VCaP (cell line): ENCODE results near the gene KRTAP9-1.

ENCODE experiments used
- H3K27ac ChIP-seq: fragments of 450-650 bp; 2 replicates; pipeline ENCODE4 v1.5.1; 2017
- TF ChIP-seq, protein P1 (sequence below): fragments of 450-650 bp; conservative IDR thresholded peaks from 2 replicates; pipeline ENCODE4 v1.5.1; 2017; ENCODE audit warnings: mild to moderate bottlenecking, moderate library complexity

Gene KRTAP9-1

DNA sequence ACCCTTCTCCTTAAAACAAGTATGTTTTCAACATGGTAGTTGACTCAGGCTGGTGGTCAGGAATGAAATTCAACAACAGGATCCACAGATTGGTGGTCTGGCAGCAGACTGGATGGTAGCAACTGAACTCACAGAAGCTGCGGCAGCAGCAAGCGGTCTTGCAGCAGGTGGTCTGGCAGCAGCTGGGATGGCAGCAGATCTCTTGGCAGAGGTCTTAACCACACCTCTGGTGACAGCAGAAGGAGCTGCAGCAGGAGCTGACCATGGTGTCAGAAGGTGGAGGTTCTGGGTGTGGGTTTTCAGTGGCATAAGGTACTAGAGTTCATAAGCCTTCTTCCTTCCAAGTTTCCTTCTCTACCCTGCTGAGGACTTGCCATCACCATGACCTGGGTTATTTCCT lies 2.8 kb upstream of the KRTAP9-1 start:
- TF ChIP-seq, protein P1, sequence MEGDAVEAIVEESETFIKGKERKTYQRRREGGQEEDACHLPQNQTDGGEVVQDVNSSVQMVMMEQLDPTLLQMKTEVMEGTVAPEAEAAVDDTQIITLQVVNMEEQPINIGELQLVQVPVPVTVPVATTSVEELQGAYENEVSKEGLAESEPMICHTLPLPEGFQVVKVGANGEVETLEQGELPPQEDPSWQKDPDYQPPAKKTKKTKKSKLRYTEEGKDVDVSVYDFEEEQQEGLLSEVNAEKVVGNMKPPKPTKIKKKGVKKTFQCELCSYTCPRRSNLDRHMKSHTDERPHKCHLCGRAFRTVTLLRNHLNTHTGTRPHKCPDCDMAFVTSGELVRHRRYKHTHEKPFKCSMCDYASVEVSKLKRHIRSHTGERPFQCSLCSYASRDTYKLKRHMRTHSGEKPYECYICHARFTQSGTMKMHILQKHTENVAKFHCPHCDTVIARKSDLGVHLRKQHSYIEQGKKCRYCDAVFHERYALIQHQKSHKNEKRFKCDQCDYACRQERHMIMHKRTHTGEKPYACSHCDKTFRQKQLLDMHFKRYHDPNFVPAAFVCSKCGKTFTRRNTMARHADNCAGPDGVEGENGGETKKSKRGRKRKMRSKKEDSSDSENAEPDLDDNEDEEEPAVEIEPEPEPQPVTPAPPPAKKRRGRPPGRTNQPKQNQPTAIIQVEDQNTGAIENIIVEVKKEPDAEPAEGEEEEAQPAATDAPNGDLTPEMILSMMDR, result no peak
- H3K27ac ChIP-seq, result no peak overlapping the region

DNA sequence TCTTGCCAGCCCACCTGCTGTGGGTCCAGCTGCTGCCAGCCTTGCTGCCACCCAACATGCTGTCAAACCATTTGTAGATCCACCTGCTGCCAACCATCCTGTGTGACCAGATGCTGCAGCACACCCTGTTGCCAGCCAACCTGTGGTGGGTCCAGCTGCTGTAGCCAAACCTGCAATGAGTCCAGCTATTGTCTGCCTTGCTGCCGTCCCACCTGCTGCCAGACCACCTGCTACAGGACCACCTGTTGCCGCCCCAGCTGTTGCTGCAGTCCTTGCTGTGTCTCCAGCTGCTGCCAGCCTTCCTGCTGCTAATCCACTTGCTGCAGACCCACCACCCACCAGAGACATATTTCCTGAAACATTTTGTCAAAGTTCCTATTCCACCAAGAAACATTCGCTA lies 641 bp downstream of the KRTAP9-1 start:
- TF ChIP-seq, protein P1, result no peak
- H3K27ac ChIP-seq, result no peak overlapping the region

DNA sequence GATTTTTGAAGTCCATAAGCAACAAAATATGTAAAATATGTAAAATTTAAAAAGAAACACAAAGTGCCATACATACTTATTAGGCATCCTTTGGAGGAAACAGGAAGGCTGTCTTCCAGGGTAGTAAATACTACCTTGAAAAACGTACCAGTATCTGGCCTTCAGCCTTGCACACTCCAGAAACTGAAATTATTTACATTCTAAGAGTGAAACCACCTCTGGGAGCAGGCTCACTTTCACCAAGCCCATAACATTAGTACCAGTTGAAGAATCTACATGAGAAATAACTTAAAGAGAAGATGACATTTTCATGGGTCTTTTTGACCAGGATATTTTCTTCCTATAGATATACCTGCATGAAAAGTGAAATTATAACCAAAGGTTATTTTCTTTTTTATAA lies 6.4 kb downstream of the KRTAP9-1 start:
- TF ChIP-seq, protein P1, result no peak

DNA sequence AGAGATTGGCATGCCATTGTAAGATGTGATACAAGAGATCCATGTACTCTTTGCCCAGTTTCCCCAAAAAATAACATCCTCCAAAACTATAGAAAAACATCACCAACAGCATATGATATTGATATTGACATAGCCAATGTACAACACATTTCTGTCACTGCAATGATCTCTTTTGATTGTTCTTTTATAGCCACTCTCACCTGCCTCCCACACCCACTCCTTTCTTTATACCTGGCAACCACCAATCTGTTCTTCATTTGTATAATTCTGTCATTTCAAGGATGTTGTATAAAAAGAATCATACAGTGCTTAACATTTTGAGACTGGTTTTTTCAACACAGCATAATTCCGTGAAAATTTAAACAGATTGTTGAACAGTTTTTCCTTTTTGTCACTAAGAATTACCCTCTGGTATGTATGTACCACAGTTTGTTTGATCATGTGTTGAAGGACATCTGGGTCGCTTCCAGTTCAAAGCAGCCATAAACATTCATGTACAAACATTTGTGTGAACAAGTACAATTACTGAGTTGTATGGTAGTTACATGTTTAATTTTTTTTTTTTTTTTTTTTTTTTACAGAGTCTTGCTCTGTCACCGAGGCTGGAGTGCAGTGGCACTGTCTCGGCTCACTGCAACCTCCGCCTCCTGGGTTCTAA lies 9.9 kb downstream of the KRTAP9-1 start:
- TF ChIP-seq, protein P1, result no peak
- H3K27ac ChIP-seq, result no peak overlapping the region

More for the DNA sequence above, 6.4 kb downstream of the KRTAP9-1 start:
- no peak overlapping the region for H3K27ac ChIP-seq

DNA sequence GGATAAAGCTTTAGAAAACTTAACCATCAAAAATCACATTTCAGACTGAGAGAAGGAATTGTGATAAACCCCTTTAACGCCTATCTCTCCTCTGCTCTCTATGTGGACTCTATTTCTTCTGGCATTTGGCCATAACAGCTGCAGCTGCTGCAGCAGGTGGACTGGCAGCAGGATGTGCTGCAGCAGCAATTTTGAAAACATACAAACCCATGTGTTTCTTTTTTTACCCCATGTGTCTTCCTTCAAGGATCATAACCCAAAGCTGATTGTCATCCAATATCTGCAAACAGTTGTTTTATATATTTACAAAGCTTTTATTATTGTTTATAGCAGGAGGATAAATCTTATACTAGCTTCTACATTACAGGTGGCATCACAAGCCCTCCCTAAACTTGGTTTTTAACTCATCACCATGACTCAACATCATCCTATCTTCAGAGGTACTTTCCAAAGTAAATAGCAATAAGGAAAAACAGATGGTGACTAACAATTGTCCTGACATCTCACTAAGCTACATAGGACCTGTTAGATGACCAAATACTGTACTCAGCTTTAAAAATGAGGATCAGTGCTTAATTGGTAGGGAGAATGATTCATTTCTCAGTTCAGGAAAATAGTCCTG lies 22.3 kb downstream of the KRTAP9-1 start:
- TF ChIP-seq, protein P1, result no peak
- H3K27ac ChIP-seq, result no peak overlapping the region

DNA sequence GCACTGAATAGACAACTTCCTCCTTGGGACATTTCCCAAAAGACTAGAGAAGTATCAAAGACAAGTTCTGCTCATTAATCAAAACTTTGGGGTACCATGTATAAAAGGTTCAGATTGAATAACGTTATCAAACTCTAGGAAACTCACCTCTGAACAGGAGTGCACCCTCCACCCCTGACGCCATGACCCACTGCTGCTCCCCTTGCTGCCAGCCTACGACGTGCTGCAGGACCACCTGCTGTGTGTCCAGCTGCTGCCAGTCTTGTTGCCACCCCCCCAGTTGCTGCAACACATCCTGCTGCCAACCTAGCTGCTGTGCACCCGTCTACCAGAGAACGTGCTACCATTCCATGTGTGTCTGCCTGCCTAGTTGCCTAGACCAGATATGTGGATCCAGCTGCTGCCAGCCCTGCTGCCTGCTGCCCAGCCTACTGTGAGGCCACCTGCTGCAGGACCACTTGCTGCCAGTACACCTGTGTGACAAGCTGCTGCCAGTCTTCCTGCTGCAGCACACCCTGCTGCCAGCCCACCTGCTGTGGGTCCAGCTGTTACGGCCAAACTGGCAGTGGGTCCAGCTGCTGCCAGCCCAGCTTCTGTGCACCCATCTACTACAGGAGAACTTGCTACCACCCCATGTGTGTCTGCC lies 23.0 kb downstream of the KRTAP9-1 start:
- H3K27ac ChIP-seq, result no peak overlapping the region
- TF ChIP-seq, protein P1, result no peak

DNA sequence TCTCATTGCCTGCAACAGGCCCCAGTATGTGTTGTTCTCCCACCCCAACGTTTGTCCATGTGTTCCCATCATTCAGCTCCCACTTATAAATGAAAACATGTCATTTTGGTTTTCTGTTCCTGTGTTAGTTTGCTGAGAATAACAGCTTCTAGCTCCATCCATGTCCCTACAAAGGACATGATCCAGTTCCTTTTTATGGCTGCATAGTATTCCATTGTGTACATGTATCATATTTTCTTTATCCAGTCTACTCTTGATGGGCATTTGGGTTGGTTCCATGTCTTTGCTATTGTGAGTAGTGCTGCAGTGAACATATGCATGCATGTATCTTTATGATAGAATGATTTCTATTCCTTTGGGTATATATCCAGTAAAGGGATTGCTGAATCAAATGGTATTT lies 26.0 kb downstream of the KRTAP9-1 start:
- H3K27ac ChIP-seq, result no peak overlapping the region

More for the DNA sequence above, 26.0 kb downstream of the KRTAP9-1 start:
- TF ChIP-seq, protein P1, result no peak
